ENCODE results near the gene ABCG4. TPM values are rescaled to one million over a fixed set of nuclear protein-coding genes. Genes with fewer than 3 reads are reported as not detected.
"Not testable (repeated sequence)": the region's sequence is repeated elsewhere in the genome, so short reads cannot be mapped to it uniquely, and the experiment has no call there.

Gene ABCG4
- total RNA-seq, 5 donors from 2014 or later (not counting 1 experiment from before 2014, with no cell fraction given): 0.09 TPM; not detected in 4

DNA sequence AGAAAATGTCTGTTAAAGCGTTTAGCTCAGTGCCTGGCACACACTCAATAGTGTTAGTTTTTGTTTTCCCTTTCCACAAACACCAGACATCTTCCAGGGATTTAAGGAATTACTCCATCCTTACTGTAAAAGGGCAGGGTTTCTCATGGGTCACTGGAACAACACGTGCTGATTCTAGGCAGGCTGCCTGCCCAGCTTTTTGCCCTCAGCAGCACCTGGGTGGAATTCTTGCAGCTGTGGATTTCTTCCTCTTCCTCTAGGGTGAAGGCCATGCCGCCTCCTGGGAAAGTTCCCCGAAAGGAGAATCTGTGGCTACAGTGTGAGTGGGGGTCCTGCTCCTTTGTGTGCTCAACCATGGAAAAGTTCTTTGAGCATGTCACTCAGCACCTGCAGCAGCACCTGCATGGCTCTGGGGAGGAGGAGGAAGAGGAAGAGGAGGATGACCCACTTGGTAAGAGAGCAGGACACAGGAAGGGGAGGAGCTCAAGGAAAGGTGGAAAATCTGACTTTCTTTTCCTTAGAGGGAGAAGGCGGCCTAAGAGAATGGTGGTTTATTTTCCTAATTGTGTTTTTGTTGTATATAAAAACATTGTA lies 22.1 kb upstream of the ABCG4 start:
- POLR2A ChIA-PET: interaction anchor here in 1 of 2 donors (0.6 to 0.7 kb wide), 3 partner anchors 11 to 599 kb away, joined by 4 to 8 read pairs (median 6); no protein-coding TSS in a partner anchor
- peaks cover 33% of the 10 kb centered on the region for H3K36me3 Mint-ChIP-seq

GRCh38 chr11:119130662-119131061 lies 18.2 kb upstream of the ABCG4 start:
- CTCF ChIA-PET: interaction anchor here in 1 of 2 donors (0.6 to 0.7 kb wide), 3 partner anchors 45 to 954 kb away, joined by 3 to 4 read pairs (median 3); partner anchors contain the start of gene SCN2B
- peaks cover 26 to 68% of the 10 kb centered on the region in 2 donors for H3K36me3 ChIP-seq (ENCODE audit: control insufficient read depth in 2 of 2, extremely low read depth in 1 of 2, insufficient read depth in 1 of 2, low read length in 1 of 2)
- POLR2A ChIA-PET: interaction anchor here in 1 of 2 donors (0.5 kb wide), 1 partner anchor 15 kb away, joined by 8 read pairs; no protein-coding TSS in a partner anchor
- H3K4me1 ChIP-seq (ENCODE audit: control insufficient read depth in 1 of 2, extremely low read depth in 1 of 2, insufficient read depth in 2 of 2, low read length in 2 of 2): no peaks in the 10 kb centered on the region
- no peak for DNase-seq
- ATAC-seq (replicated peaks in 1 of 4): no peak
- no peaks in the 10 kb centered on the region for H3K9me3 ChIP-seq
- Mint-ChIP-seq H3K9me3 (no peaks in the 10 kb centered on the region), H3K27ac (no peak overlapping the region), H3K4me1 (peaks cover 0 to 14% (median 10%) of the 10 kb centered on the region in 3 donors), H3K4me3 (no peak overlapping the region), H3K27me3 (no peaks in the 10 kb centered on the region), H3K36me3 (peaks cover 44% of the 10 kb centered on the region)
- WGBS (ENCODE audit: insufficient coverage): 86% methylated on average over 1 of the region's 3 CpGs
- H3K27me3 ChIP-seq (replicated peaks in 1 of 2; ENCODE audit: control insufficient read depth in 2 of 2, extremely low read depth in 1 of 2, insufficient read depth in 2 of 2, low read length in 1 of 2): no peaks in the 10 kb centered on the region
- H3K27ac ChIP-seq (ENCODE audit: low read length): no peak overlapping the region
- no peak overlapping the region for H3K4me3 ChIP-seq (ENCODE audit: control insufficient read depth in 1 of 2, extremely low read depth in 1 of 2, low read length in 1 of 2)

More for the DNA sequence above, 22.1 kb upstream of the ABCG4 start:
- peaks cover 8 to 14% of the 10 kb centered on the region in 2 experiments for H3K4me1 ChIP-seq (ENCODE audit: control insufficient read depth in 1 of 2, extremely low read depth in 1 of 2, insufficient read depth in 2 of 2, low read length in 2 of 2)
- no peaks in the 10 kb centered on the region for H3K9me3 Mint-ChIP-seq
- DNase-seq (no peak), ATAC-seq (replicated peaks in 1 of 4) (no peak)
- no peaks in the 10 kb centered on the region for H3K27me3 Mint-ChIP-seq
- CTCF ChIA-PET: no interaction called here
- H3K27ac Mint-ChIP-seq: peak overlapping the region; percentile 69 to 72
- H3K4me3 Mint-ChIP-seq: no peak overlapping the region
- H3K27me3 ChIP-seq (replicated peaks in 1 of 2; ENCODE audit: control insufficient read depth in 2 of 2, extremely low read depth in 1 of 2, insufficient read depth in 2 of 2, low read length in 1 of 2): no peaks in the 10 kb centered on the region
- H3K27ac ChIP-seq (ENCODE audit: low read length): no peak overlapping the region
- H3K36me3 ChIP-seq (ENCODE audit: control insufficient read depth in 2 of 2, extremely low read depth in 1 of 2, insufficient read depth in 1 of 2, low read length in 1 of 2): peaks cover 12 to 60% of the 10 kb centered on the region in 2 donors
- H3K9me3 ChIP-seq: no peaks in the 10 kb centered on the region
- no peak overlapping the region for H3K4me3 ChIP-seq (ENCODE audit: control insufficient read depth in 1 of 2, extremely low read depth in 1 of 2, low read length in 1 of 2)
- peaks cover 27 to 39% (median 33%) of the 10 kb centered on the region in 3 donors for H3K4me1 Mint-ChIP-seq
- 100% methylated on average over 1 of the region's 5 CpGs for WGBS (ENCODE audit: insufficient coverage)

- H3K27me3 Mint-ChIP-seq: peaks cover 0 to 8% of the 10 kb centered on the region in 2 donors
Observed at GRCh38 chr11:119134389-119134978, 14.4 kb upstream of the ABCG4 start.

GRCh38 chr11:119139276-119139675 lies 9.6 kb upstream of the ABCG4 start:
- 94% methylated on average over 6 of the region's 10 CpGs for WGBS (ENCODE audit: insufficient coverage)

More at GRCh38 chr11:119134389-119134978, 14.4 kb upstream of the ABCG4 start:
- Mint-ChIP-seq H3K27ac (no peak overlapping the region), H3K36me3 (peaks cover 44% of the 10 kb centered on the region), H3K4me1 (peaks cover 0 to 3% (median 2%) of the 10 kb centered on the region in 3 donors), H3K4me3 (no peak overlapping the region), H3K9me3 (no peaks in the 10 kb centered on the region)
- H3K4me3 ChIP-seq (ENCODE audit: control insufficient read depth in 1 of 2, extremely low read depth in 1 of 2, low read length in 1 of 2): no peak overlapping the region
- no peak overlapping the region for H3K27ac ChIP-seq (ENCODE audit: low read length)
- POLR2A ChIA-PET: no interaction called here
- no peak for DNase-seq
- H3K27me3 ChIP-seq (replicated peaks in 1 of 2; ENCODE audit: control insufficient read depth in 2 of 2, extremely low read depth in 1 of 2, insufficient read depth in 2 of 2, low read length in 1 of 2): no peaks in the 10 kb centered on the region
- 96% methylated on average over 2 of the region's 4 CpGs for WGBS (ENCODE audit: insufficient coverage)
- ATAC-seq (replicated peaks in 1 of 4): peak in 2 of 4 experiments; percentile 16 to 42
- no peaks in the 10 kb centered on the region for H3K9me3 ChIP-seq
- CTCF ChIA-PET: no interaction called here
- peaks cover 24 to 50% of the 10 kb centered on the region in 2 donors for H3K36me3 ChIP-seq (ENCODE audit: control insufficient read depth in 2 of 2, extremely low read depth in 1 of 2, insufficient read depth in 1 of 2, low read length in 1 of 2)
- H3K4me1 ChIP-seq (ENCODE audit: control insufficient read depth in 1 of 2, extremely low read depth in 1 of 2, insufficient read depth in 2 of 2, low read length in 2 of 2): no peaks in the 10 kb centered on the region

GRCh38 chr11:119144825-119145486 lies 3.9 kb upstream of the ABCG4 start:
- Histone ChIP-seq H3K36me3 (ENCODE audit: control insufficient read depth in 2 of 2, extremely low read depth in 1 of 2, insufficient read depth in 1 of 2, low read length in 1 of 2) (no peaks in the 10 kb centered on the region), H3K9me3 (no peaks in the 10 kb centered on the region), H3K27ac (ENCODE audit: low read length) (no peak overlapping the region), H3K4me1 (ENCODE audit: control insufficient read depth in 1 of 2, extremely low read depth in 1 of 2, insufficient read depth in 2 of 2, low read length in 2 of 2) (peaks cover 0 to 21% of the 10 kb centered on the region in 2 experiments), H3K27me3 (replicated peaks in 1 of 2; ENCODE audit: control insufficient read depth in 2 of 2, extremely low read depth in 1 of 2, insufficient read depth in 2 of 2, low read length in 1 of 2) (peaks cover 0 to 65% of the 10 kb centered on the region in 2 experiments), H3K4me3 (ENCODE audit: control insufficient read depth in 1 of 2, extremely low read depth in 1 of 2, low read length in 1 of 2) (no peak overlapping the region)
- Mint-ChIP-seq H3K27ac (no peak overlapping the region), H3K36me3 (no peaks in the 10 kb centered on the region), H3K9me3 (no peaks in the 10 kb centered on the region), H3K4me3 (no peak overlapping the region), H3K27me3 (peaks cover 28 to 49% of the 10 kb centered on the region in 2 donors), H3K4me1 (peaks cover 10 to 15% (median 13%) of the 10 kb centered on the region in 3 donors)
- WGBS (ENCODE audit: insufficient coverage): 33% methylated on average over 2 of the region's 7 CpGs
- no peak for ATAC-seq (replicated peaks in 1 of 4)
- CTCF ChIA-PET: interaction anchor here (0.6 to 0.7 kb wide), 2 partner anchors 35 to 51 kb away, joined by 3 to 6 read pairs; no protein-coding TSS in a partner anchor
- peak in 10 of 35 experiments; percentile 10 to 40 (median 16) for DNase-seq
- POLR2A ChIA-PET: interaction anchor here in 1 of 2 donors (0.6 kb wide), 1 partner anchor 803 kb away, joined by 3 read pairs; no protein-coding TSS in a partner anchor

More at GRCh38 chr11:119139276-119139675, 9.6 kb upstream of the ABCG4 start:
- H3K4me1 ChIP-seq (ENCODE audit: control insufficient read depth in 1 of 2, extremely low read depth in 1 of 2, insufficient read depth in 2 of 2, low read length in 2 of 2); H3K9me3 Mint-ChIP-seq; H3K36me3 Mint-ChIP-seq; POLR2A ChIA-PET; H3K4me3 Mint-ChIP-seq; DNase-seq; H3K36me3 ChIP-seq (ENCODE audit: control insufficient read depth in 2 of 2, extremely low read depth in 1 of 2, insufficient read depth in 1 of 2, low read length in 1 of 2); H3K27ac ChIP-seq (ENCODE audit: low read length); CTCF ChIA-PET; H3K4me3 ChIP-seq (ENCODE audit: control insufficient read depth in 1 of 2, extremely low read depth in 1 of 2, low read length in 1 of 2); H3K27ac Mint-ChIP-seq; H3K4me1 Mint-ChIP-seq; H3K9me3 ChIP-seq; ATAC-seq (replicated peaks in 1 of 4): not testable (repeated sequence)
- peaks cover 0 to 23% of the 10 kb centered on the region in 2 experiments for H3K27me3 ChIP-seq (replicated peaks in 1 of 2; ENCODE audit: control insufficient read depth in 2 of 2, extremely low read depth in 1 of 2, insufficient read depth in 2 of 2, low read length in 1 of 2)
- H3K27me3 Mint-ChIP-seq: peaks cover 5 to 22% of the 10 kb centered on the region in 2 donors

GRCh38 chr11:119145551-119145950 lies 3.3 kb upstream of the ABCG4 start:
- DNase-seq (no peak), ATAC-seq (replicated peaks in 1 of 4) (no peak)
- POLR2A ChIA-PET: interaction anchor here in 1 of 2 donors (0.6 kb wide), 1 partner anchor 21 kb away, joined by 6 read pairs; no protein-coding TSS in a partner anchor
- H3K9me3 Mint-ChIP-seq: no peaks in the 10 kb centered on the region
- peaks cover 0 to 68% of the 10 kb centered on the region in 2 experiments for H3K27me3 ChIP-seq (replicated peaks in 1 of 2; ENCODE audit: control insufficient read depth in 2 of 2, extremely low read depth in 1 of 2, insufficient read depth in 2 of 2, low read length in 1 of 2)
- no peak overlapping the region for H3K4me3 ChIP-seq (ENCODE audit: control insufficient read depth in 1 of 2, extremely low read depth in 1 of 2, low read length in 1 of 2)
- no peak overlapping the region for H3K27ac ChIP-seq (ENCODE audit: low read length)
- H3K4me1 ChIP-seq (ENCODE audit: control insufficient read depth in 1 of 2, extremely low read depth in 1 of 2, insufficient read depth in 2 of 2, low read length in 2 of 2): peaks cover 0 to 21% of the 10 kb centered on the region in 2 experiments
- H3K27ac Mint-ChIP-seq: no peak overlapping the region
- WGBS (ENCODE audit: insufficient coverage): 68% methylated on average over 3 of the region's 3 CpGs
- H3K9me3 ChIP-seq: no peaks in the 10 kb centered on the region
- CTCF ChIA-PET: interaction anchor here in 1 of 2 donors (0.7 kb wide), 1 partner anchor 50 kb away, joined by 3 read pairs; no protein-coding TSS in a partner anchor
- peaks cover 28 to 47% of the 10 kb centered on the region in 2 donors for H3K27me3 Mint-ChIP-seq
- H3K36me3 ChIP-seq (ENCODE audit: control insufficient read depth in 2 of 2, extremely low read depth in 1 of 2, insufficient read depth in 1 of 2, low read length in 1 of 2): no peaks in the 10 kb centered on the region
- no peak overlapping the region for H3K4me3 Mint-ChIP-seq
- no peaks in the 10 kb centered on the region for H3K36me3 Mint-ChIP-seq
- H3K4me1 Mint-ChIP-seq: peaks cover 10 to 15% (median 13%) of the 10 kb centered on the region in 3 donors

Data from T-cell (primary cell).